Activated naive CD8-positive, alpha-beta T cell treated with anti-CD3 and anti-CD28 coated beads for 36 hours (primary cell): ENCODE results near the gene RPAIN. TPM values are rescaled to one million over a fixed set of nuclear protein-coding genes. Genes with fewer than 3 reads are reported as not detected.
"Not testable (repeated sequence)": the region's sequence is repeated elsewhere in the genome, so short reads cannot be mapped to it uniquely, and the experiment has no call there.

Experiments used
- DNase-seq: peaks from one replicate; pipeline ENCODE4 v3.0.0; 2021
- H3K27ac Mint-ChIP-seq: one replicate; pipeline ENCODE4 v1.8.0; 2022; ENCODE audit warnings: mild to moderate bottlenecking, moderate library complexity, mixed read lengths
- H3K27me3 Mint-ChIP-seq: one replicate; pipeline ENCODE4 v1.8.0; 2022; ENCODE audit warnings: mild to moderate bottlenecking, mixed read lengths
- H3K36me3 Mint-ChIP-seq: one replicate; pipeline ENCODE4 v1.8.0; 2021; ENCODE audit warnings: mild to moderate bottlenecking, mixed read lengths
- H3K4me1 Mint-ChIP-seq: one replicate; pipeline ENCODE4 v1.8.0; 2021; ENCODE audit warnings: mixed read lengths
- H3K4me3 Mint-ChIP-seq: one replicate; pipeline ENCODE4 v1.8.0; 2022; ENCODE audit warnings: mild to moderate bottlenecking, moderate library complexity, mixed read lengths
- H3K9me3 Mint-ChIP-seq: one replicate; pipeline ENCODE4 v1.8.0; 2022; ENCODE audit warnings: mixed read lengths
- total RNA-seq, 2 experiments: library from RNA; stranded (reverse); gene quantifications; one replicate each; pipeline ENCODE4 v1.2.3, GENCODE V29; 2021

Gene RPAIN
- total RNA-seq, 2 experiments from 2014 or later = 58.3 to 59.4 TPM

- DNase-seq = no peak
- Mint-ChIP-seq H3K9me3 (no peaks in the 10 kb centered on the region), H3K27ac (peak overlapping the region; percentile 71), H3K27me3 (no peaks in the 10 kb centered on the region), H3K36me3 (peaks cover 50% of the 10 kb centered on the region), H3K4me3 (peak overlapping the region; percentile 64), H3K4me1 (peaks cover 47% of the 10 kb centered on the region)
These were observed 3.1 kb upstream of the RPAIN start for GRCh38 chr17:5416901-5417300.

DNA sequence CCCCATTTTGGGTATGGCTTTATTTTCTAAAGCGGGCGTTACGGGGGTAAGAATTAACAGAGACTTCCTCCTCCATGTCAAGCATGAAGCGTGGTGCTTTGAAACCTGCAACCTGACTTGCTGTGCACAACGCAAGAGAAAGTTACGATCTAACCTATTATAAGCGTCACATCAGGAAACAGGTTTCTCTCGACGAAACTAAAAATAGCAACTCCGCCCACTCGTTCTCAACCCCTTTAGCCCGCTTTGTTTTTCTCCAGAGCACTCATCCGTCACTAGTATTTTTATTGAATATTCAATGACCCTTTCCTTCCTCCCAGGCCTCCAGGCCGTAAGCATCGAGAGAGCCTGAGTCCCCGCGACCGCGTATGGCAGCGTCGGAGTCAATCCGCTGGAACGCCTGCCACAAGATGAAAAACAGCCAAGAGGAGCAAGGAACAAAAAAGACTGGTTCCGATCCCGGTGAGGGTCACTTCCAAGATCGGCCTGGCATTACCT, 1.1 kb upstream of the RPAIN start:
- H3K27ac Mint-ChIP-seq = peak overlapping the region; percentile 100
- no peaks in the 10 kb centered on the region for H3K27me3 Mint-ChIP-seq
- peak; percentile 64 for DNase-seq
- H3K4me3 Mint-ChIP-seq = peak overlapping the region; percentile 100
- H3K36me3 Mint-ChIP-seq = peaks cover 45% of the 10 kb centered on the region
- no peaks in the 10 kb centered on the region for H3K9me3 Mint-ChIP-seq
- peaks cover 42% of the 10 kb centered on the region for H3K4me1 Mint-ChIP-seq

GRCh38 chr17:5419356-5419958, 525 bp upstream of the RPAIN start, which contains the start of gene NUP88:
NUP88 (minus strand) TSS chr17:5419662; CDS start chr17:5419650, 12 bp downstream.
- H3K36me3 Mint-ChIP-seq = peaks cover 45% of the 10 kb centered on the region
- DNase-seq = peak; percentile 98
- H3K27me3 Mint-ChIP-seq = no peaks in the 10 kb centered on the region
- no peaks in the 10 kb centered on the region for H3K9me3 Mint-ChIP-seq
- H3K4me1 Mint-ChIP-seq = peaks cover 42% of the 10 kb centered on the region
- peak within 1 kb of the TSS; percentile 100 for H3K27ac Mint-ChIP-seq
- H3K4me3 Mint-ChIP-seq = peak within 1 kb of the TSS; percentile 100

GRCh38 chr17:5422505-5422904, 2.5 kb downstream of the RPAIN start:
- peaks cover 37% of the 10 kb centered on the region for H3K36me3 Mint-ChIP-seq
- DNase-seq = no peak
- H3K4me1 Mint-ChIP-seq = peaks cover 30% of the 10 kb centered on the region
- peak overlapping the region; percentile 8 for H3K27ac Mint-ChIP-seq
- H3K27me3 Mint-ChIP-seq = no peaks in the 10 kb centered on the region
- H3K4me3 Mint-ChIP-seq = no peak overlapping the region
- no peaks in the 10 kb centered on the region for H3K9me3 Mint-ChIP-seq

DNA sequence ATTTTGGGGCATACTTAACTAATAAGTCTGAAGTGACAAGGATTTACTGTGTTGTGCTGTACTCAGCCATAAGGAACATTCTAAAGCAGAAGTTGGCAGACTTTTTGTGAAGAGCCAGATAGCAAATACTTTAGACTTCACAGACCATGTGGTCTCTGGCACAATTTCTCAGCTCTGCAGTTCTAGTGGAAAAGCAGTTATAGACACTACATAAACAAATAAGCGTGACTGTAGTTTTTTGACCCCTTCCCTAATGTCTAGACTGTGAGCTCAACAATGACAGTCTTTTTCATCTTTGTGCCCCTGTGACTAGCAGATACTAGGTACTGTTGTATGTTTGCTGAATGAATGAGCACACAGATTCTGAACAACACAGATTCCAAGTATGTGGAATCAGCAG, 4.9 kb downstream of the RPAIN start:
- peaks cover 33% of the 10 kb centered on the region for H3K36me3 Mint-ChIP-seq
- no peaks in the 10 kb centered on the region for H3K9me3 Mint-ChIP-seq
- DNase-seq = no peak
- no peak overlapping the region for H3K27ac Mint-ChIP-seq
- no peak overlapping the region for H3K4me3 Mint-ChIP-seq
- peaks cover 31% of the 10 kb centered on the region for H3K4me1 Mint-ChIP-seq
- H3K27me3 Mint-ChIP-seq = no peaks in the 10 kb centered on the region

DNA sequence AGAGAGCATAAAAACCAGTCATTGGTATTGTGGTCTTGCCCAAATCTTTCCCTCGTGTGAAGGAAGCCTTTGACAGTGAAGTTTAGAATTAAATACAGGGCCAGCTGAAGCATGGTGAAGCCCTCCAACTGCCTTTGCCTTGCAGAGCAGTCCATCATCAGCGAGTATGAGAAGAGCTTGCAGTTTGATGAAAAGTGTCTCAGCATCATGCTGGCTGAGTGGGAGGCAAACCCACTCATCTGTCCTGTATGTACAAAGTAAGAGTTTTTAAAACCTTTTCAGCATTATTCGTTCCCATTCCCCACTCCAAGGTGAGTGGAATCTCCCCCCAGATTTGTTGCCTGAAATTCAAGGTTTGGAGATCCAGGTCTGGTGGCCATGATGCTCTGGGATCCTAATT, 5.8 kb downstream of the RPAIN start:
- H3K4me1 Mint-ChIP-seq = peaks cover 30% of the 10 kb centered on the region
- H3K4me3 Mint-ChIP-seq = no peak overlapping the region
- no peaks in the 10 kb centered on the region for H3K9me3 Mint-ChIP-seq
- no peaks in the 10 kb centered on the region for H3K27me3 Mint-ChIP-seq
- no peak overlapping the region for H3K27ac Mint-ChIP-seq
- DNase-seq = no peak
- H3K36me3 Mint-ChIP-seq = peaks cover 33% of the 10 kb centered on the region

- Mint-ChIP-seq H3K36me3 (peaks cover 33% of the 10 kb centered on the region), H3K27ac (peak overlapping the region; percentile 65), H3K27me3 (no peaks in the 10 kb centered on the region), H3K9me3 (no peaks in the 10 kb centered on the region), H3K4me3 (no peak overlapping the region), H3K4me1 (peaks cover 11% of the 10 kb centered on the region)
- DNase-seq = no peak
These were observed 9.4 kb downstream of the RPAIN start for GRCh38 chr17:5429191-5429887.

GRCh38 chr17:5430413-5430999, 10.5 kb downstream of the RPAIN start:
- Mint-ChIP-seq H3K9me3 (no peaks in the 10 kb centered on the region), H3K27me3 (no peaks in the 10 kb centered on the region), H3K4me1 (peaks cover 18% of the 10 kb centered on the region), H3K27ac (peak overlapping the region; percentile 63), H3K36me3 (peaks cover 39% of the 10 kb centered on the region), H3K4me3 (no peak overlapping the region)
- no peak for DNase-seq

- H3K27me3 Mint-ChIP-seq, H3K9me3 Mint-ChIP-seq, H3K4me3 Mint-ChIP-seq, DNase-seq: not testable (repeated sequence)
- peaks cover 43% of the 10 kb centered on the region for H3K36me3 Mint-ChIP-seq
- peak overlapping the region; percentile 63 for H3K27ac Mint-ChIP-seq
- peaks cover 22% of the 10 kb centered on the region for H3K4me1 Mint-ChIP-seq
These were observed 11.3 kb downstream of the RPAIN start for GRCh38 chr17:5431234-5431633.

DNA sequence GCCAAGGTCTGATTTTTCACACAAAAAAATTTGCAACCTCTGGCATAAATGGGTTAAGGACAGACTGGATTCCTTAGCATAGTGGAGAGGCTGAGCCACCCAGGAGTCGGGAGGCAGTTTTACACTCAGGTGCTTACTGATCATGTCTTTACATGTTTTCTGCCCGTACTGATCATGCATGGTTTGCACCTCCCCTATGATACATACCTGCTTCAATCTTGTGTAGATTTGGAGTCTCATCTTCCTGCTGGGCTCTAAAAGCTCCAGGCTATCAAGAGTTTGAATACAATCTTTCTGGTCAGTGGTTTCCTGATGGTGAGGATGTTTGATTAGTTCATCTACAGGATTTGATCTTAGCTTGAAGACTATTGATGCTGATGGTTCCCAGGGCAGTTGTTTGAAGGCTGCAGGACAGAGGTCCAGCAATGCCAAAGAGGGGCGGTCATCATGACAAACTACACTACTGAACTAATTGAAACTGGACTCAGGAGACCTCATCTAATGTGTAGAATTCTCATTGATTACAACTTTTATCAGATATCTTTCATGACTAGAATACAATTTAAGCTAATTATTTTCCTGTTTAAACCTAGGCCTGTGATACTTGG, 12.1 kb downstream of the RPAIN start:
- Mint-ChIP-seq H3K27ac (peak overlapping the region; percentile 57), H3K4me1 (peaks cover 28% of the 10 kb centered on the region), H3K27me3 (no peaks in the 10 kb centered on the region), H3K36me3 (peaks cover 51% of the 10 kb centered on the region), H3K9me3 (no peaks in the 10 kb centered on the region), H3K4me3 (no peak overlapping the region)
- no peak for DNase-seq

DNA sequence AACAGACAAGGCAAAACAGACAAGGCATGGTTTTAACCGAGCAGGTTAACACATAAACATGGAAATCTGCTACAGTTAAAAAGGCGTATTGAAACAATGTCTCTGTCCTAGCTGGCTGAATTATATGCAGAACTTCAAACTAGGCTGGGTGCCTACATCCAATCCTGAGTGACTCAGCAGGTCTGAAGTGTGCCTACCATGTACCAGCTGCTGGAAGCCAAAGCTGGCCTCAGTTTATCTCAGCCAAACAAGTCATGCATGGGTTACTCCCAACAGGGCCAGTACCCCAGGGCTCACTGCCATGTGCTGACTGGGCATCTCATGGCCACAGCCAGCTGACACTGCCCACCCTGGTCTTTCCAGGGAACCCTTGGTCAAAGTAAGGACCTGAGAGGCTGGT, 15.0 kb downstream of the RPAIN start:
- Mint-ChIP-seq H3K27ac (peak overlapping the region; percentile 65), H3K27me3 (no peaks in the 10 kb centered on the region), H3K36me3 (peaks cover 57% of the 10 kb centered on the region), H3K4me3 (no peak overlapping the region), H3K9me3 (no peaks in the 10 kb centered on the region), H3K4me1 (peaks cover 37% of the 10 kb centered on the region)
- no peak for DNase-seq

DNA sequence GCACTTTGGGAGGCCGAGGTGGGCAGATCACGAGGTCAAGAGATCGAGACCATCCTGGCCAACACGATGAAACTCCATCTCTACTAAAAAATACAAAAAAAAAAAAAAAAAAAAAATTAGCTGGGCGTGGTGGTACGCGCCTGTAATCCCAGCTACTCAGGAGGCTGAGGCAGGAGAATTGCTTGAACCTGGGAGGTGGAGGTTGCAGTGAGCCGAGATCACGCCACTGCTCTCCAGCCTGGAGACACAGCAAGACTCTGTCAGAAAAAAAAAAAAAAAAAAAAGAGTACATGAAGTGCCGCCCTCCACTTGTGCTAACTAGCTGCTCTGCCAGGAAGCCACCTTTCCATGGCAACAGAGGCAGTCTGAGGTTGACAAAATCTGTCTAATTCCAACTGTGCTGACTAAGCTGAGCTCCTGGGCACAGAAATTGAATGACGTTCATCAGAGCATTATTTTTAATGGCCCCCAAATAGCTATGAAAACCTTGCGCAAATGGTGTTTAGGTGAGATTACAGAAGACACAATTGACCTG, 15.9 kb downstream of the RPAIN start:
- Mint-ChIP-seq H3K27ac (peak overlapping the region; percentile 64), H3K4me3 (peak overlapping the region; percentile 84), H3K36me3 (peaks cover 53% of the 10 kb centered on the region), H3K4me1 (peaks cover 37% of the 10 kb centered on the region)
- not testable (repeated sequence) for H3K9me3 Mint-ChIP-seq, DNase-seq, H3K27me3 Mint-ChIP-seq

- Mint-ChIP-seq H3K9me3 (no peaks in the 10 kb centered on the region), H3K4me1 (peaks cover 35% of the 10 kb centered on the region), H3K27ac (peak overlapping the region; percentile 81), H3K4me3 (peak overlapping the region; percentile 84), H3K27me3 (no peaks in the 10 kb centered on the region), H3K36me3 (peaks cover 47% of the 10 kb centered on the region)
- DNase-seq = no peak
These were observed 17.8 kb downstream of the RPAIN start for GRCh38 chr17:5437721-5438317.

GRCh38 chr17:5438716-5439445, 18.9 kb downstream of the RPAIN start, which contains the start of gene C1QBP:
C1QBP (minus strand) TSS chr17:5439155; CDS start chr17:5439073, 82 bp downstream.
- Mint-ChIP-seq H3K9me3 (no peaks in the 10 kb centered on the region), H3K4me3 (peak within 1 kb of the TSS; percentile 84), H3K27ac (peak within 1 kb of the TSS; percentile 85), H3K4me1 (peaks cover 33% of the 10 kb centered on the region), H3K36me3 (peaks cover 39% of the 10 kb centered on the region), H3K27me3 (no peaks in the 10 kb centered on the region)
- peak; percentile 93 for DNase-seq
